ENCODE measurements around the gene PADI1. TPM values are rescaled to one million over a fixed set of nuclear protein-coding genes. Genes with fewer than 3 reads are reported as not detected.

The PADI1 gene
- total RNA-seq, 4 donors from 2014 or later: 2.1 TPM; not detected in 3

- no peak overlapping the region for H3K4me3 ChIP-seq
- DNase-seq (ENCODE audit: extremely low spot score): no peak
- intact Hi-C loops (cut with DNase I): no loop called here
- peaks cover 0 to 83% (median 0%) of the 10 kb centered on the region in 4 donors for H3K27me3 ChIP-seq
- H3K4me1 ChIP-seq: peaks cover 0 to 13% (median 6%) of the 10 kb centered on the region in 4 donors
- H3K9me3 ChIP-seq: no peaks in the 10 kb centered on the region
- 75% methylated on average over 5 of the region's 5 CpGs for WGBS
- no peak for TF ChIP-seq POLR2A (IDR thresholded peaks at IDR 0.05; ENCODE audit: low read depth)
- no peak for TF ChIP-seq CTCF (IDR thresholded peaks at IDR 0.05)
- TF ChIP-seq EP300 (IDR thresholded peaks at IDR 0.05): no peak
- no peak for TF ChIP-seq POLR2AphosphoS5 (IDR thresholded peaks at IDR 0.05)
- H3K27ac ChIP-seq (replicated peaks in 1 of 4): no peak overlapping the region
- H3K36me3 ChIP-seq: no peaks in the 10 kb centered on the region
Measured at GRCh38 chr1:17216078-17216477, 11.2 kb downstream of the PADI1 start.

DNA sequence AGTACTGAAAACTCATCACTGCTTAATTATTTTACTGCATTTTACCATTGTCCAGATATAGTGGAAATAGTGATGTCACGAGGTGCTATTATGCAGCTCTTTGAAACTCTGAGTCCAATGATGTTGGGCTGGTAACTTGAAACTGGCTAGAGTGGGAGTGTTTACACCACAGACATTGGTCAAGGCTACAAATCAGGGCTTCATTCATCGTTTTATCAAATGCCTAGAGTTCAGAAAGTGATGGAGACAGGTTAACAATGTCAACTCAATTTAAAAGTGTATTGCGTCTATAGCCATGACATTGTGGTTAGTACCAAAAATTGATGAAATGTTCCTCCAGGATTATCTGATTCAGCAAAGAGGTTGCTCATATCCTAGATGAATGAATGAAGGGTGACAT, 12.7 kb downstream of the PADI1 start:
- H3K27me3 ChIP-seq: peaks cover 0 to 83% (median 0%) of the 10 kb centered on the region in 4 donors
- no peak overlapping the region for H3K4me3 ChIP-seq
- H3K36me3 ChIP-seq: no peaks in the 10 kb centered on the region
- DNase-seq (ENCODE audit: extremely low spot score): no peak
- no peak overlapping the region for H3K27ac ChIP-seq (replicated peaks in 1 of 4)
- no peak for TF ChIP-seq CTCF (IDR thresholded peaks at IDR 0.05)
- no peak for TF ChIP-seq EP300 (IDR thresholded peaks at IDR 0.05)
- TF ChIP-seq POLR2A (IDR thresholded peaks at IDR 0.05; ENCODE audit: low read depth): no peak
- intact Hi-C loops (cut with DNase I): no loop called here
- no peaks in the 10 kb centered on the region for H3K9me3 ChIP-seq
- 88% methylated on average over 3 of the region's 3 CpGs for WGBS
- peaks cover 0 to 10% (median 3%) of the 10 kb centered on the region in 4 donors for H3K4me1 ChIP-seq

- Histone ChIP-seq H3K4me3 (no peak overlapping the region), H3K36me3 (no peaks in the 10 kb centered on the region), H3K27ac (replicated peaks in 1 of 4) (no peak overlapping the region), H3K9me3 (no peaks in the 10 kb centered on the region), H3K27me3 (peaks cover 0 to 83% (median 0%) of the 10 kb centered on the region in 4 donors), H3K4me1 (no peaks in the 10 kb centered on the region)
- intact Hi-C loops (cut with DNase I): no loop called here
- WGBS: 61% methylated on average over 7 of the region's 7 CpGs
- TF ChIP-seq EP300 (IDR thresholded peaks at IDR 0.05) (no peak), CTCF (IDR thresholded peaks at IDR 0.05) (no peak), POLR2AphosphoS5 (IDR thresholded peaks at IDR 0.05) (no peak), POLR2A (IDR thresholded peaks at IDR 0.05; ENCODE audit: low read depth) (no peak)
- DNase-seq (ENCODE audit: extremely low spot score): no peak
Measured at GRCh38 chr1:17218939-17219338, 14.0 kb downstream of the PADI1 start.

DNA sequence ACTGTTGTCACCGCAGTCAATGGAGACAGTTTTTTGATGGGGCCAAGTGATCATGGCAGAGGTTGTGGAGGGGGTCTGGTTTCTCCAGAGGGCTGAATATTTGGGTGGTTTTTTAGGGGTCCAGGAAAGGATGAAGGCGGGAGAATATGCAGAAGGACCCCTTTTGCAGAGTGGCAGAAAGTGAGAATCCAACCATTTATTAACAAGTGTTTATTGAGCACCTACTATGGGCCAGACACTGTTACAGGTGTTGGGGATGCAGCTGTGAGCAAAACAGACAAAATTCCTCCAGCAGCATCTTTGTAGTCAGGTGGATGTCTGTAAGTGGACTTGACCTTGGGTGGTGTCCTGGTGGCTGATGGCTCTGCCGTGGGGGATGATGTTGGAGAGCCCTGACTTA, 15.4 kb downstream of the PADI1 start:
- no peak overlapping the region for H3K4me3 ChIP-seq
- H3K27me3 ChIP-seq: peaks cover 0 to 83% (median 0%) of the 10 kb centered on the region in 4 donors
- no peak for DNase-seq (ENCODE audit: extremely low spot score)
- 91% methylated on average over 3 of the region's 3 CpGs for WGBS
- TF ChIP-seq CTCF (IDR thresholded peaks at IDR 0.05) (no peak), POLR2A (IDR thresholded peaks at IDR 0.05; ENCODE audit: low read depth) (no peak), POLR2AphosphoS5 (IDR thresholded peaks at IDR 0.05) (no peak), EP300 (IDR thresholded peaks at IDR 0.05) (no peak)
- H3K27ac ChIP-seq (replicated peaks in 1 of 4): no peak overlapping the region
- intact Hi-C loops (cut with DNase I): no loop called here
- no peaks in the 10 kb centered on the region for H3K4me1 ChIP-seq
- no peaks in the 10 kb centered on the region for H3K9me3 ChIP-seq
- H3K36me3 ChIP-seq: no peaks in the 10 kb centered on the region

- DNase-seq (ENCODE audit: extremely low spot score): no peak
- Histone ChIP-seq H3K4me1 (no peaks in the 10 kb centered on the region), H3K4me3 (no peak overlapping the region), H3K9me3 (no peaks in the 10 kb centered on the region), H3K27me3 (peaks cover 0 to 69% (median 0%) of the 10 kb centered on the region in 4 donors), H3K36me3 (no peaks in the 10 kb centered on the region), H3K27ac (replicated peaks in 1 of 4) (no peak overlapping the region)
- WGBS: 91% methylated on average over 7 of the region's 14 CpGs
- TF ChIP-seq EP300 (IDR thresholded peaks at IDR 0.05) (no peak), POLR2A (IDR thresholded peaks at IDR 0.05; ENCODE audit: low read depth) (no peak), POLR2AphosphoS5 (IDR thresholded peaks at IDR 0.05) (no peak), CTCF (IDR thresholded peaks at IDR 0.05) (no peak)
- intact Hi-C loops (cut with DNase I): no loop called here
Measured at GRCh38 chr1:17222557-17222956, 17.6 kb downstream of the PADI1 start.
